ENCODE measurements around the gene CNN3.

The CNN3 gene

GRCh38 chr1:94922761-94923331 lies 4.1 kb downstream of the CNN3 start:
- DNase-seq (ENCODE audit: low read depth): peak; percentile 59

- no peak for DNase-seq (ENCODE audit: low read depth)
These were observed 4.9 kb downstream of the CNN3 start for GRCh38 chr1:94921977-94922376.

GRCh38 chr1:94920061-94920460 lies 6.8 kb downstream of the CNN3 start:
- DNase-seq (ENCODE audit: low read depth): no peak

- no peak for DNase-seq (ENCODE audit: low read depth)
These were observed 7.5 kb downstream of the CNN3 start for GRCh38 chr1:94919241-94920030.

GRCh38 chr1:94917251-94917650 lies 9.7 kb downstream of the CNN3 start:
- DNase-seq (ENCODE audit: low read depth): no peak

GRCh38 chr1:94912263-94913184 lies 14.4 kb downstream of the CNN3 start:
- no peak for DNase-seq (ENCODE audit: low read depth)

GRCh38 chr1:94909486-94909885 lies 17.4 kb downstream of the CNN3 start:
- no peak for DNase-seq (ENCODE audit: low read depth)

GRCh38 chr1:94908965-94909364 lies 17.9 kb downstream of the CNN3 start:
- no peak for DNase-seq (ENCODE audit: low read depth)

GRCh38 chr1:94908190-94908589 lies 18.7 kb downstream of the CNN3 start:
- DNase-seq (ENCODE audit: low read depth): no peak

GRCh38 chr1:94907136-94907535 lies 19.8 kb downstream of the CNN3 start:
- DNase-seq (ENCODE audit: low read depth): no peak

GRCh38 chr1:94906382-94906781 lies 20.5 kb downstream of the CNN3 start:
- no peak for DNase-seq (ENCODE audit: low read depth)

GRCh38 chr1:94905207-94905606 lies 21.7 kb downstream of the CNN3 start:
- no peak for DNase-seq (ENCODE audit: low read depth)

- DNase-seq (ENCODE audit: low read depth): peak; percentile 48
These were observed 23.5 kb downstream of the CNN3 start for GRCh38 chr1:94903280-94904009.

GRCh38 chr1:94901841-94902240 lies 25.1 kb downstream of the CNN3 start:
- DNase-seq (ENCODE audit: low read depth): no peak

GRCh38 chr1:94899756-94900155 lies 27.2 kb downstream of the CNN3 start:
- no peak for DNase-seq (ENCODE audit: low read depth)

- no peak for DNase-seq (ENCODE audit: low read depth)
These were observed 28.2 kb downstream of the CNN3 start for GRCh38 chr1:94898491-94899385.

GRCh38 chr1:94895518-94895917 lies 31.4 kb downstream of the CNN3 start:
- DNase-seq (ENCODE audit: low read depth): no peak

GRCh38 chr1:94894630-94895029 lies 32.3 kb downstream of the CNN3 start:
- DNase-seq (ENCODE audit: low read depth): no peak

GRCh38 chr1:94892604-94893254 lies 34.2 kb downstream of the CNN3 start:
- no peak for DNase-seq (ENCODE audit: low read depth)

GRCh38 chr1:94888201-94888600 lies 38.7 kb downstream of the CNN3 start:
- DNase-seq (ENCODE audit: low read depth): no peak
